Chondrocyte (in vitro differentiated cells): ENCODE data around the gene MAP2K3. TPM values are rescaled to one million over a fixed set of nuclear protein-coding genes. Genes with fewer than 3 reads are reported as not detected.

ENCODE experiments used
- DNase-seq: peaks from one replicate; pipeline ENCODE4 v3.0.0; 2021; ENCODE audit warnings: mixed read lengths, low spot score
- H3K27ac Mint-ChIP-seq: one replicate; pipeline ENCODE4 v1.8.0; 2021; ENCODE audit warnings: mild to moderate bottlenecking, moderate library complexity, mixed read lengths; ENCODE audit not compliant: unreplicated experiment
- H3K27me3 Mint-ChIP-seq: 2 replicates; pipeline ENCODE4 v1.8.0; 2021; ENCODE audit warnings: low read depth, mixed read lengths
- H3K36me3 Mint-ChIP-seq: 2 replicates; pipeline ENCODE4 v1.8.0; 2021; ENCODE audit warnings: low read depth, mixed read lengths
- H3K4me1 Mint-ChIP-seq: 2 replicates; pipeline ENCODE4 v1.8.0; 2021; ENCODE audit warnings: low read depth, mild to moderate bottlenecking, mixed read lengths
- H3K4me3 Mint-ChIP-seq: one replicate; pipeline ENCODE4 v1.8.0; 2021; ENCODE audit warnings: mild to moderate bottlenecking, moderate library complexity, mixed read lengths; ENCODE audit not compliant: unreplicated experiment
- H3K9me3 Mint-ChIP-seq: 2 replicates; pipeline ENCODE4 v1.8.0; 2021; ENCODE audit warnings: low read depth, mixed read lengths
- total RNA-seq: library from RNA; stranded (reverse); gene quantifications from 3 replicates; pipeline ENCODE4 v1.2.1, GENCODE V29; 2021
- TF ChIP-seq, protein P1 (sequence below): fragments of 200-600 bp; sonication (generic); IDR thresholded peaks from 2 replicates; pipeline ENCODE4 v1.5.0; 2021; ENCODE audit warnings: antibody characterized with exemption, mild to moderate bottlenecking, moderate library complexity

The MAP2K3 gene
- total RNA-seq, 1 donor from 2014 or later: 35.9 TPM

DNA sequence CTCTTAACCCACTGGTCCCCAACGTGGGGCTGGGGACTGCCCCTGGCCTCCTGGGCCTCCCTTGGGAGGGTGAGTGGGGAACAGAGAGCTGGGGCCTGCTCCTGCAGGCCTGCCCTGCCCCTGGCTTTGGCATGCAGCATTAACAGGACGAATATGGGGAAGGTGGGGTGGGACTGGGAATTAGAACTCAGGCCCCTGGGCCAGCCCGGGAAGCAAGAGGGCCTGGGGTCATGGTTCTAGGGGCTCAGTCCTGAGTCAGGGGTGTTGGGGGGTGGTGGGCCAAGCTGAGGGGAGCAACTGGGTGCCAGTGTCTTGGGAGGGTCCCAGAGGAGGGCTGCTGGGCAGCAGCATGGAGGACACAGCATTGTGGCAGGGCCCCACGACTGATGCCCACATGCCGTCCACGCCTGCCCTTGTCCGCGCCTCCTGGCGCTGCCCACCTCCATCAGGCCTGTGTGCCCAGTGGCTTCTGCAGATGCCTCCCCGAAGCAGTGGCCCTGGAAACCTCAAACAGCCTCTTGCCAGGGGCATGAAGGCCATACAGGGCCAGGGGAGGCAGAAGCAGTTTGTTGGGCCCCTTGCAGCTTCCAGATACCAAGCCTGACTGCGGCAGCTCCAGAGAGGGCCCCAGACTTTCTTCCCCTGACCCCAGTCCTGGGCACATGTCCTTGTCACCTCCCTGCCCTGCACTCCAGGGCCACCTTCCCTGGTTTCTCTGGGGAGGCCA is 4.8 kb downstream of the MAP2K3 start:
- Mint-ChIP-seq H3K27me3 (no peaks in the 10 kb centered on the region), H3K9me3 (peaks cover 2% of the 10 kb centered on the region), H3K4me3 (no peak overlapping the region), H3K4me1 (peaks cover 41% of the 10 kb centered on the region), H3K36me3 (peaks cover 1% of the 10 kb centered on the region), H3K27ac (no peak overlapping the region)
- no peak for DNase-seq
- TF ChIP-seq, protein P1, sequence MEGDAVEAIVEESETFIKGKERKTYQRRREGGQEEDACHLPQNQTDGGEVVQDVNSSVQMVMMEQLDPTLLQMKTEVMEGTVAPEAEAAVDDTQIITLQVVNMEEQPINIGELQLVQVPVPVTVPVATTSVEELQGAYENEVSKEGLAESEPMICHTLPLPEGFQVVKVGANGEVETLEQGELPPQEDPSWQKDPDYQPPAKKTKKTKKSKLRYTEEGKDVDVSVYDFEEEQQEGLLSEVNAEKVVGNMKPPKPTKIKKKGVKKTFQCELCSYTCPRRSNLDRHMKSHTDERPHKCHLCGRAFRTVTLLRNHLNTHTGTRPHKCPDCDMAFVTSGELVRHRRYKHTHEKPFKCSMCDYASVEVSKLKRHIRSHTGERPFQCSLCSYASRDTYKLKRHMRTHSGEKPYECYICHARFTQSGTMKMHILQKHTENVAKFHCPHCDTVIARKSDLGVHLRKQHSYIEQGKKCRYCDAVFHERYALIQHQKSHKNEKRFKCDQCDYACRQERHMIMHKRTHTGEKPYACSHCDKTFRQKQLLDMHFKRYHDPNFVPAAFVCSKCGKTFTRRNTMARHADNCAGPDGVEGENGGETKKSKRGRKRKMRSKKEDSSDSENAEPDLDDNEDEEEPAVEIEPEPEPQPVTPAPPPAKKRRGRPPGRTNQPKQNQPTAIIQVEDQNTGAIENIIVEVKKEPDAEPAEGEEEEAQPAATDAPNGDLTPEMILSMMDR: no peak

- Mint-ChIP-seq H3K4me3 (no peak overlapping the region), H3K9me3 (peaks cover 2% of the 10 kb centered on the region), H3K27ac (peak overlapping the region; percentile 22), H3K4me1 (peaks cover 41% of the 10 kb centered on the region), H3K36me3 (peaks cover 1% of the 10 kb centered on the region), H3K27me3 (no peaks in the 10 kb centered on the region)
- TF ChIP-seq, protein P1: peak; percentile 9
- DNase-seq: no peak
Measured at GRCh38 chr17:21289902-21290571, 5.5 kb downstream of the MAP2K3 start.

GRCh38 chr17:21291357-21291756 is 6.8 kb downstream of the MAP2K3 start:
- H3K4me3 Mint-ChIP-seq: no peak overlapping the region
- no peak for DNase-seq
- peaks cover 2% of the 10 kb centered on the region for H3K9me3 Mint-ChIP-seq
- no peak overlapping the region for H3K27ac Mint-ChIP-seq
- no peaks in the 10 kb centered on the region for H3K27me3 Mint-ChIP-seq
- peaks cover 34% of the 10 kb centered on the region for H3K4me1 Mint-ChIP-seq
- peaks cover 1% of the 10 kb centered on the region for H3K36me3 Mint-ChIP-seq
- TF ChIP-seq, protein P1: no peak

GRCh38 chr17:21291862-21292261 is 7.4 kb downstream of the MAP2K3 start:
- no peak for DNase-seq
- Mint-ChIP-seq H3K4me3 (no peak overlapping the region), H3K9me3 (peaks cover 2% of the 10 kb centered on the region), H3K27ac (no peak overlapping the region), H3K4me1 (peaks cover 29% of the 10 kb centered on the region), H3K27me3 (no peaks in the 10 kb centered on the region), H3K36me3 (peaks cover 1% of the 10 kb centered on the region)
- TF ChIP-seq, protein P1: no peak

DNA sequence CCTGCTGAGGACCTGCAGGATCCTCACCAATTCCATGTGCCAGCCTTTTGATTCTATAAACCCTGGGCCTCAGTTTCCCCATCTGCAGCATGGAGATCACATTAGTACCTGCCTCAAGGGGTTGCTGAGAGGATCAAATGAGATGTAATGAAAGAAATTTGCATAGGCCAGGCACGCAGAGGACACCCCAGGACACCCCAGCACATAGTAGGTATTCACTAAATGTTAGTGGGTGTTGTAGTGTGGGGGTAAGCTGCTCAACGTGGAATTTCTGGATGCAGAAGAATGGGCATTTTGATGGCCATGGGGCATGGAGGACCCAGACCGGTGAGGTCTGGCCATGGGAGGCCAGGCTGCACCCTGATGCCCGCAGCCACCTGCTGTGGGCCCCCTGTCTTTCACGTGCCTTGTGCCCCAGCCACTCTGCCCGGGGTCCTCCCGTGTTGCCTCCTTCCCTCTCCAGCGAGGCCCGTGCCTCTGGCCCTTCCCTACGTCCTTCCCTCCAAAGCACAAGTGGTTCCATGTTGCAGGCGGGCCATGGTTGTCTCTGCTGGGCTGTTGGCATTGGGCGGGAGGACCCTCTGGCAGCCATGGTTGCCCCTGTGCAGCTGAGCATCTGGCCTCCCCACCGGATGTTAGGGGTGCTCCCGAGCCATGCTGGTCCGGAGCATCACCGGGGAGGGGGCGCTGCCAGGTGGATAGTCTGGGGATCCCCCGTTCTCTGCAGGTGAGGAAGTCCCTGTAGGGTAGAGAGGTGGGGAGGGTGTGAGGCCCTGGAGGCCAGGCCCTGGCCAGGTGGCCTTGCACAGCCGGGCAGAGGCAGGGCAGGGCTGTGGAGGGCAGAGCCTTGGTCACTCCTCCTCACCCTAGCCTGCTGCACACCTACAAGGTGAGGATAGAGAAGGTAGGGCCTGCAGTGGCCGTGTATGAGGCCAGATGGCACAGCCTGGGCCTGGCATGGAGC is 8.6 kb downstream of the MAP2K3 start:
- DNase-seq: no peak
- Mint-ChIP-seq H3K27ac (no peak overlapping the region), H3K36me3 (peaks cover 1% of the 10 kb centered on the region), H3K4me3 (no peak overlapping the region), H3K4me1 (peaks cover 16% of the 10 kb centered on the region), H3K27me3 (no peaks in the 10 kb centered on the region), H3K9me3 (peaks cover 2% of the 10 kb centered on the region)
- TF ChIP-seq, protein P1: no peak
